Fibroblast of lung (primary cell): ENCODE results near the gene C17orf107.

Source experiments
- EZH2 ChIP-seq: IDR thresholded peaks from 2 replicates; pipeline ENCODE4 v1.5.1; 2012; ENCODE audit warnings: low read length, control low read depth, mild to moderate bottlenecking; ENCODE audit errors: missing control alignments
- TF ChIP-seq, protein P1 (sequence below), 2 donors: IDR thresholded peaks in 1 of 2; conservative IDR thresholded peaks in 1 of 2; 1 replicate in 1 of 2; 2 replicates in 1 of 2; pipeline ENCODE4 v1.5.1; 2011 to 2012; ENCODE audit warnings: low read length in 2 of 2, control low read depth in 1 of 2, inconsistent platforms in 1 of 2, low read depth in 1 of 2, mild to moderate bottlenecking in 1 of 2

GRCh38 chr17:4901648-4902344 is 2.5 kb downstream of the C17orf107 start:
- TF ChIP-seq, protein P1, sequence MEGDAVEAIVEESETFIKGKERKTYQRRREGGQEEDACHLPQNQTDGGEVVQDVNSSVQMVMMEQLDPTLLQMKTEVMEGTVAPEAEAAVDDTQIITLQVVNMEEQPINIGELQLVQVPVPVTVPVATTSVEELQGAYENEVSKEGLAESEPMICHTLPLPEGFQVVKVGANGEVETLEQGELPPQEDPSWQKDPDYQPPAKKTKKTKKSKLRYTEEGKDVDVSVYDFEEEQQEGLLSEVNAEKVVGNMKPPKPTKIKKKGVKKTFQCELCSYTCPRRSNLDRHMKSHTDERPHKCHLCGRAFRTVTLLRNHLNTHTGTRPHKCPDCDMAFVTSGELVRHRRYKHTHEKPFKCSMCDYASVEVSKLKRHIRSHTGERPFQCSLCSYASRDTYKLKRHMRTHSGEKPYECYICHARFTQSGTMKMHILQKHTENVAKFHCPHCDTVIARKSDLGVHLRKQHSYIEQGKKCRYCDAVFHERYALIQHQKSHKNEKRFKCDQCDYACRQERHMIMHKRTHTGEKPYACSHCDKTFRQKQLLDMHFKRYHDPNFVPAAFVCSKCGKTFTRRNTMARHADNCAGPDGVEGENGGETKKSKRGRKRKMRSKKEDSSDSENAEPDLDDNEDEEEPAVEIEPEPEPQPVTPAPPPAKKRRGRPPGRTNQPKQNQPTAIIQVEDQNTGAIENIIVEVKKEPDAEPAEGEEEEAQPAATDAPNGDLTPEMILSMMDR (conservative IDR thresholded peaks at IDR 0.05 in 1 of 2, IDR thresholded peaks at IDR 0.05 in 1 of 2; ENCODE audit: low read depth in 1 of 2, low read length in 2 of 2): no peak
- TF ChIP-seq EZH2: no peak
